Mesendoderm (in vitro differentiated cells): ENCODE measurements around the gene ITCH.
A peak's percentile ranks its signal among the peaks of the same experiment; 100 is the strongest.

Experiments used
- DNase-seq: peaks from one replicate; pipeline ENCODE4 v3.0.0; 2013
- H2AK5ac ChIP-seq: 2 replicates; pipeline ENCODE4 v1.6.1; 2013; ENCODE audit warnings: low read length, inconsistent platforms
- H2BK120ac ChIP-seq: 2 replicates; pipeline ENCODE4 v1.6.1; 2013; ENCODE audit warnings: low read depth, mild to moderate bottlenecking, low read length, moderate library complexity, mixed read lengths
- H2BK15ac ChIP-seq: replicated peaks from 2 replicates; pipeline ENCODE4 v1.6.1; 2013; ENCODE audit warnings: low read depth, mild to moderate bottlenecking, moderate library complexity
- H2BK5ac ChIP-seq: 2 replicates; pipeline ENCODE4 v1.6.1; 2013; ENCODE audit warnings: low read length, inconsistent platforms
- H3K18ac ChIP-seq: 2 replicates; pipeline ENCODE4 v1.6.1; 2013; ENCODE audit warnings: mild to moderate bottlenecking, low read length, mixed read lengths
- H3K23ac ChIP-seq: one replicate; pipeline ENCODE4 v1.6.1; 2013; ENCODE audit warnings: low read length
- H3K27ac ChIP-seq: 2 replicates; pipeline ENCODE4 v1.5.1; 2013; ENCODE audit warnings: low read depth, mild to moderate bottlenecking, inconsistent platforms, low read length, moderate library complexity
- H3K27me3 ChIP-seq: 2 replicates; pipeline ENCODE4 v1.6.1; 2013; ENCODE audit warnings: low read length, control low read depth, mild to moderate bottlenecking, inconsistent platforms; ENCODE audit not compliant: insufficient read depth, poor library complexity
- H3K36me3 ChIP-seq: 2 replicates; pipeline ENCODE4 v1.6.1; 2013; ENCODE audit warnings: low read length, inconsistent platforms; ENCODE audit not compliant: control insufficient read depth, insufficient read depth
- H3K4ac ChIP-seq: one replicate; pipeline ENCODE4 v1.6.1; 2013; ENCODE audit warnings: low read depth, mild to moderate bottlenecking, low read length, moderate library complexity
- H3K4me1 ChIP-seq: 2 replicates; pipeline ENCODE4 v1.6.1; 2013; ENCODE audit warnings: low read depth, low read length, inconsistent platforms; ENCODE audit not compliant: control insufficient read depth
- H3K4me2 ChIP-seq: 2 replicates; pipeline ENCODE4 v1.6.1; 2013; ENCODE audit warnings: low read length
- H3K4me3 ChIP-seq: 2 replicates; pipeline ENCODE4 v1.5.1; 2013; ENCODE audit warnings: mild to moderate bottlenecking, low read length
- H3K56ac ChIP-seq: one replicate; pipeline ENCODE4 v1.6.1; 2013; ENCODE audit warnings: low read length
- H3K79me1 ChIP-seq: 2 replicates; pipeline ENCODE4 v1.6.1; 2013; ENCODE audit warnings: low read length, inconsistent platforms
- H3K79me2 ChIP-seq: 2 replicates; pipeline ENCODE4 v1.6.1; 2013; ENCODE audit warnings: mild to moderate bottlenecking, low read length; ENCODE audit not compliant: control insufficient read depth, insufficient read depth
- H3K9ac ChIP-seq: 2 replicates; pipeline ENCODE4 v1.6.1; 2013; ENCODE audit warnings: low read length, inconsistent platforms
- H4K5ac ChIP-seq: one replicate; pipeline ENCODE4 v1.6.1; 2013; ENCODE audit warnings: low read length
- H4K8ac ChIP-seq: one replicate; pipeline ENCODE4 v1.6.1; 2013; ENCODE audit warnings: low read depth, mild to moderate bottlenecking, control low read depth, low read length, moderate library complexity
- WGBS: extraction: QIAGEN DNeasy Blood & Tissue Kit; methylation state at CpG from one replicate; pipeline ENCODE4 v1.1.7; 2013; ENCODE audit warnings: low lambda C conversion rate, missing lambda C conversion rate; ENCODE audit not compliant: insufficient coverage; ENCODE audit errors: extremely low coverage; 5-methylcytosine and 5-hydroxymethylcytosine counted together

Gene ITCH

DNA sequence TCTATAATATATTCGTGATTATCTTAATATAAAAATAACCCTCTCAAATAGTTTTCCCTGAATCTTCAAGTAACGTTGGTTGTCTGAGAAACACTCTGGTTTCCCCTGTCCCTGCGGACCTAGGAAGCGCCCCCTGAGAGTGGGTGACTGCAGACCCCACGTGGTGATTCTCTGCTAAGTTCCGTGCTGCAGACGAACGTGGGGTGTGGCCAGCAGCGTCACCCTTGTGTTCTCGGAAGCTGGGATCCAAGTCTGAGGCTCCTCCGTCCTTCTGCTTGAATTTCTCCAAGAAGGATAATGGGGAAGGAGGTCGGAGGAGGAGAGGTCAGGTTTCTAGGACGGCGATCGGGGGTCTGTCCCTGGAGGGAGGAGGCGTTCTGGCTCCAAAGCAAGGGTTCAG, 178.8 kb downstream of the ITCH start:
- no peak overlapping the region for H2BK15ac ChIP-seq
- no peak overlapping the region for H2BK5ac ChIP-seq
- no peak overlapping the region for H4K8ac ChIP-seq
- H3K79me2 ChIP-seq, result no peaks in the 10 kb centered on the region
- H3K79me1 ChIP-seq, result no peaks in the 10 kb centered on the region
- no CpG with 5 or more reads among the region's 16 CpGs for WGBS
- H3K4me3 ChIP-seq, result no peak overlapping the region
- H3K27ac ChIP-seq, result no peak overlapping the region
- H3K4me2 ChIP-seq, result no peak overlapping the region
- H4K5ac ChIP-seq, result no peak overlapping the region
- no peak overlapping the region for H3K56ac ChIP-seq
- no peak overlapping the region for H3K18ac ChIP-seq
- H3K27me3 ChIP-seq, result no peaks in the 10 kb centered on the region
- H2AK5ac ChIP-seq, result no peak overlapping the region
- H3K4ac ChIP-seq, result no peak overlapping the region
- H3K23ac ChIP-seq, result no peak overlapping the region
- H3K36me3 ChIP-seq, result no peaks in the 10 kb centered on the region
- H2BK120ac ChIP-seq, result no peak overlapping the region
- no peak for DNase-seq
- no peaks in the 10 kb centered on the region for H3K4me1 ChIP-seq
- H3K9ac ChIP-seq, result no peak overlapping the region

DNA sequence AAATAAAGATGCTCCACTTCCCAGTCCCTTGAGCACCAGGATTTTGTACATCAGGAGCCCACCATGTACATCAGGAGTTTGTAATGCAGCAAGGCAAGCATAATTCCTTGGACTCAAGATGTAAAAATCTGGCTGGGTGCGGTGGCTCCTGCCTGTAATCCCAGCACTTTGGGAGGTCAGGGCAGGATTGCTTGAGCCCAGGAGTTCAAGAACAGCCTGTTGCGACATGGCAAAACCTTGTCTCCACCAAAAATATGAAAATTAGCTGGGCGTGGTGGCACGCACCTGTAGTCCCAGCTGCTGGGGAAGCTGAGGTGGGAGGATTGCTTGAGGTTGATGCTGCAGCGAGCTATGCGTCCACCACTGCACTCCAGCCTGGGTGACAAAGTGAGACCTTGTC, 179.4 kb downstream of the ITCH start:
- Histone ChIP-seq H3K4me2 (no peak overlapping the region), H2BK120ac (no peak overlapping the region)
- DNase-seq, result no peak

DNA sequence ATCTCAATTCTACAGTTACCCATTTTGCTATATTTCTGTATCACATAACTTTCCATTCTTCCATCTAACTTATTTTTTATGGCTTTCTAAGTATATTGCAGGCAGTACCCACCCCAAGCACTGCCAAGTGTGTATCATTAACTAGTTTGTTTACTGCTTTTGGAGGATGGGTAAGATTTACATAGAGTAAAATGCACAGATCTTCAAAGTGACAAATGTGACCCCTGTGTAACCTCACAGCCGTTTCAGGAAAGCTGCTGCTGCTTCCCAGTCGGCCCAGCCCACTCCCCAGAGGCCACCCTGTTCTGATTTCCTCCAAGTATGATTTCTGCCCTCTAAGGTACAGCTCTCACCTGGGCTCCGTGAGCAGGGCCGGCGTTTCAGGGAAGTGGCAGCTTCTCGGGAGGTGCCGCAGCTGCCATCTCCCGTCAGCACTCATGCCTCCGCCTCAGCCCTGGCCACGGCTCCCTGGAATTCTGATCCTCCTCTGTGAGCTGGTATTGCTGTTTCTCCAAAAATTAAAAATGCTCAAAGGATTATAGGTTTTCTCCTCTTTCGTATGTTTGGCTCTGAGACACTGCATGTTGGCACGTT, 180.5 kb downstream of the ITCH start:
- no peak overlapping the region for H2BK5ac ChIP-seq
- H3K79me1 ChIP-seq, result no peaks in the 10 kb centered on the region
- H3K4ac ChIP-seq, result no peak overlapping the region
- H3K4me3 ChIP-seq, result no peak overlapping the region
- no peak overlapping the region for H4K8ac ChIP-seq
- H2BK15ac ChIP-seq, result no peak overlapping the region
- no peak overlapping the region for H2AK5ac ChIP-seq
- no peaks in the 10 kb centered on the region for H3K36me3 ChIP-seq
- H3K23ac ChIP-seq, result no peak overlapping the region
- no CpG with 5 or more reads among the region's 12 CpGs for WGBS
- H3K79me2 ChIP-seq, result no peaks in the 10 kb centered on the region
- H4K5ac ChIP-seq, result no peak overlapping the region
- no peaks in the 10 kb centered on the region for H3K27me3 ChIP-seq
- no peak for DNase-seq
- H3K27ac ChIP-seq, result no peak overlapping the region
- H3K9ac ChIP-seq, result no peak overlapping the region
- H3K56ac ChIP-seq, result no peak overlapping the region
- H3K4me1 ChIP-seq, result no peaks in the 10 kb centered on the region
- H3K4me2 ChIP-seq, result no peak overlapping the region
- H2BK120ac ChIP-seq, result no peak overlapping the region
- no peak overlapping the region for H3K18ac ChIP-seq

More for the DNA sequence above, 179.4 kb downstream of the ITCH start:
- H3K36me3 ChIP-seq, result no peaks in the 10 kb centered on the region
- H3K4me1 ChIP-seq, result no peaks in the 10 kb centered on the region
- no peak overlapping the region for H3K4me3 ChIP-seq
- H3K9ac ChIP-seq, result no peak overlapping the region
- no peak overlapping the region for H3K18ac ChIP-seq
- H2BK15ac ChIP-seq, result no peak overlapping the region
- no peak overlapping the region for H2BK5ac ChIP-seq
- no peak overlapping the region for H3K4ac ChIP-seq
- H3K56ac ChIP-seq, result no peak overlapping the region
- H3K79me2 ChIP-seq, result no peaks in the 10 kb centered on the region
- H4K8ac ChIP-seq, result no peak overlapping the region
- no CpG with 5 or more reads among the region's 6 CpGs for WGBS
- no peak overlapping the region for H4K5ac ChIP-seq
- H2AK5ac ChIP-seq, result no peak overlapping the region
- no peak overlapping the region for H3K27ac ChIP-seq
- H3K79me1 ChIP-seq, result no peaks in the 10 kb centered on the region
- H3K27me3 ChIP-seq, result no peaks in the 10 kb centered on the region
- no peak overlapping the region for H3K23ac ChIP-seq

DNA sequence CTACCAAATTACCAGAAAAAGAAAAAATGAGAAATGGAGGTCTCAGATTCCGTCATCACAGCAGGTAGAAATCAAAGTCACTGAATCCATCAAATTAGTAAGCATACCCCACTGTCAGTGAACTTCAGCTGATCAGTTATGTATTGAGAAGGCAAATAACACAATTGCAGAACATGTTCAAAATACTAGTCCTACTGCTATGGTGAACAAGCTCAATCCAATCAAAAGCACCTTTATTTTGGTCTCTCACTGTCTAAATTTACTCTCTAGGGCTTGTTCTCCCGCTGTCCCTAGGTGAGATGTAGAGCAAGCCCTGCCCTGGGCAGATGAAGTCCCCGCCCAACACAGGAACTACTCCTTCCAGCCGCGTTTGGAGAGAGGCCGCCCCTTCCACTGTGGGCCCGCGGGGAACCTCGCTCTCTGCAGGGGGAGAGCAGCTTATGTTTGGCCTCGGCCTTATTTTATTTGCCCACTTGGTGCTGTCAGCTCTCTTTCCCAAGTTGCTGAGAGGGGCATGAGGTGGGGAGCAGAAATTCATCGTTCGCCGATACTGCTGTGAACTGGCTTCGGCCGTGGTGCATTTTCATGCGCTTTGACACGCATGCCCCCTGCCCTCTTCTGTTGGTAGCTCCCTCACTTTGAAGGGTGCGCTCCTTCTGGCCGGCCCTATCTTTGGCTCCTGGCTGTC, 181.2 kb downstream of the ITCH start:
- no peaks in the 10 kb centered on the region for H3K79me1 ChIP-seq
- peak; percentile 53 for DNase-seq
- no peak overlapping the region for H3K27ac ChIP-seq
- H3K4ac ChIP-seq, result no peak overlapping the region
- H2BK5ac ChIP-seq, result no peak overlapping the region
- H4K5ac ChIP-seq, result no peak overlapping the region
- no peak overlapping the region for H2AK5ac ChIP-seq
- no peak overlapping the region for H3K18ac ChIP-seq
- peak overlapping the region; percentile 27 for H3K4me3 ChIP-seq
- H3K23ac ChIP-seq, result no peak overlapping the region
- peak overlapping the region; percentile 44 for H3K56ac ChIP-seq
- H4K8ac ChIP-seq, result no peak overlapping the region
- H3K79me2 ChIP-seq, result no peaks in the 10 kb centered on the region
- no CpG with 5 or more reads among the region's 19 CpGs for WGBS
- no peaks in the 10 kb centered on the region for H3K27me3 ChIP-seq
- peak overlapping the region; percentile 64 for H3K4me2 ChIP-seq
- no peak overlapping the region for H2BK15ac ChIP-seq
- no peak overlapping the region for H2BK120ac ChIP-seq
- peak overlapping the region; percentile 60 for H3K9ac ChIP-seq
- no peaks in the 10 kb centered on the region for H3K36me3 ChIP-seq
- H3K4me1 ChIP-seq, result no peaks in the 10 kb centered on the region

DNA sequence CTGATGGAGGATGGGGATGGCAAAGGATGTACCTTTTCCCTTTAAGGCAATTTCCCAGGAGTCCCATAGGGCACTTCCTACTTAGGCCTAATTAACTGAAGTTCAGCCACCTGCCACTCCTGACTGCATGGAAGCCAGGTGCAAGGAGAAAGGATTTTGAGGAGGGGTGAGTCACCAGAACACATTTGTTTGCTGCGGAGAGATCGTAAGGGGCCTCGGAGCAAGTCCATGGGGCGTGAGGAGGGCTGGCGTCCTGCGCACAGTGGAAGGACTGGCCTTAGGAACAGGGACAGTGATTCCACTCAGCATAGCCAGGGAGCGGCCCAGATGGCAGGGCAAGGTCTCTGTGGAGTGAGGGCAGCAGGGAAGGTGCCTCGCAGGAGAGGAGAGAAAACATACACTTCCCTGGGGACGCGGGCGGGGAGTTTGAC, 183.7 kb downstream of the ITCH start:
- H3K79me2 ChIP-seq, result no peaks in the 10 kb centered on the region
- peaks cover 2% of the 10 kb centered on the region for H3K4me1 ChIP-seq
- no peak overlapping the region for H3K9ac ChIP-seq
- no peak overlapping the region for H2AK5ac ChIP-seq
- H4K5ac ChIP-seq, result no peak overlapping the region
- no peak overlapping the region for H4K8ac ChIP-seq
- H2BK5ac ChIP-seq, result no peak overlapping the region
- no peak overlapping the region for H3K4me3 ChIP-seq
- H3K4me2 ChIP-seq, result no peak overlapping the region
- no peak for DNase-seq
- no peaks in the 10 kb centered on the region for H3K27me3 ChIP-seq
- H3K56ac ChIP-seq, result no peak overlapping the region
- no peaks in the 10 kb centered on the region for H3K79me1 ChIP-seq
- no peak overlapping the region for H3K18ac ChIP-seq
- no peak overlapping the region for H2BK120ac ChIP-seq
- H2BK15ac ChIP-seq, result no peak overlapping the region
- no peak overlapping the region for H3K23ac ChIP-seq
- no peak overlapping the region for H3K27ac ChIP-seq
- H3K4ac ChIP-seq, result no peak overlapping the region
- no peaks in the 10 kb centered on the region for H3K36me3 ChIP-seq
- whole genome bisulfite sequencing, result no CpG with 5 or more reads among the region's 11 CpGs
